HEK293T (cell line): ENCODE results near the gene GREB1L.

Source experiments
- ARNT ChIP-seq: fragments of 450-650 bp; IDR thresholded peaks from 2 replicates; pipeline ENCODE4 v1.6.1; 2017; ENCODE audit warnings: mild to moderate bottlenecking
- BHLHE40 ChIP-seq: fragments of 450-650 bp; IDR thresholded peaks from 2 replicates; pipeline ENCODE4 v1.6.1; 2016; ENCODE audit warnings: mild to moderate bottlenecking, moderate library complexity, borderline replicate concordance
- FOXK2 ChIP-seq: fragments of 450-650 bp; IDR thresholded peaks from 2 replicates; pipeline ENCODE4 v1.6.1; 2016; ENCODE audit warnings: mild to moderate bottlenecking
- FOXM1 ChIP-seq: fragments of 450-650 bp; IDR thresholded peaks from 2 replicates; pipeline ENCODE4 v1.6.1; 2017; ENCODE audit warnings: mild to moderate bottlenecking, borderline replicate concordance
- HDGF ChIP-seq: fragments of 450-650 bp; IDR thresholded peaks from 2 replicates; pipeline ENCODE4 v1.6.1; 2017; ENCODE audit warnings: antibody characterized with exemption, borderline replicate concordance
- L3MBTL2 ChIP-seq: fragments of 450-650 bp; conservative IDR thresholded peaks from 2 replicates; pipeline ENCODE4 v1.6.1; 2016; ENCODE audit warnings: mild to moderate bottlenecking
- SP1 ChIP-seq: fragments of 450-650 bp; IDR thresholded peaks from 2 replicates; pipeline ENCODE4 v1.6.1; 2017
- SUZ12 ChIP-seq: fragments of 450-650 bp; IDR thresholded peaks from 2 replicates; pipeline ENCODE4 v1.6.1; 2016; ENCODE audit warnings: mild to moderate bottlenecking
- TARDBP ChIP-seq: fragments of 450-650 bp; IDR thresholded peaks from 2 replicates; pipeline ENCODE4 v1.6.1; 2016
- TF ChIP-seq, protein P1 (sequence below): fragments of 450-650 bp; IDR thresholded peaks from 2 replicates; pipeline ENCODE4 v1.6.1; 2016

DNA sequence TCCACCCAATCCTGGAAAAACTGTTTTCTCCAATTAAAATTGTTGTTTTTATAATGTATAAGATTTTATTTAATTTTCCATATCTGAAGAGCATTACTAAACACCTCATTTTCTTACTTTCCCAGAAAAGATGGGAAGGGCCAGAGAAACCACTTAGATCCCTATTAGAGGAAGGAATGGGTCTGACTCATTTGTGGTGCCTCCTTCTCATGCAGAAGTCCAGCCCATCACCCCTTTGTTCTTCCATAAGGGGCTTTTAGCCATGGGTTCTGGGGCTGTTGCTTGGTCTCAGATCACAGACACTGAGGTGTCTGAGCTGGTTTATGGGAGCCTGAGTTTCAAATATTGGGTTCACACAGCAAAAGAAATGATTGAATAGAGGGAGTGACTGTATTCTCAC is 206.3 kb downstream of the GREB1L start:
- TF ChIP-seq SP1 (no peak), BHLHE40 (no peak), FOXK2 (no peak), SUZ12 (no peak), FOXM1 (no peak), L3MBTL2 (no peak), TARDBP (no peak), ARNT (no peak), HDGF (no peak)
- TF ChIP-seq, protein P1, sequence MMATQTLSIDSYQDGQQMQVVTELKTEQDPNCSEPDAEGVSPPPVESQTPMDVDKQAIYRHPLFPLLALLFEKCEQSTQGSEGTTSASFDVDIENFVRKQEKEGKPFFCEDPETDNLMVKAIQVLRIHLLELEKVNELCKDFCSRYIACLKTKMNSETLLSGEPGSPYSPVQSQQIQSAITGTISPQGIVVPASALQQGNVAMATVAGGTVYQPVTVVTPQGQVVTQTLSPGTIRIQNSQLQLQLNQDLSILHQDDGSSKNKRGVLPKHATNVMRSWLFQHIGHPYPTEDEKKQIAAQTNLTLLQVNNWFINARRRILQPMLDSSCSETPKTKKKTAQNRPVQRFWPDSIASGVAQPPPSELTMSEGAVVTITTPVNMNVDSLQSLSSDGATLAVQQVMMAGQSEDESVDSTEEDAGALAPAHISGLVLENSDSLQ: no peak
